ENCODE data around the gene RELN. TPM values are rescaled to one million over a fixed set of nuclear protein-coding genes. Genes with fewer than 3 reads are reported as not detected.

RELN gene
- total and polyA plus RNA-seq, 9 of the 15 experiments (the other 6 are each of a cell fraction or from before 2014, with no cell fraction given) = 12.9 to 43.2 (median 18.1) TPM

DNA sequence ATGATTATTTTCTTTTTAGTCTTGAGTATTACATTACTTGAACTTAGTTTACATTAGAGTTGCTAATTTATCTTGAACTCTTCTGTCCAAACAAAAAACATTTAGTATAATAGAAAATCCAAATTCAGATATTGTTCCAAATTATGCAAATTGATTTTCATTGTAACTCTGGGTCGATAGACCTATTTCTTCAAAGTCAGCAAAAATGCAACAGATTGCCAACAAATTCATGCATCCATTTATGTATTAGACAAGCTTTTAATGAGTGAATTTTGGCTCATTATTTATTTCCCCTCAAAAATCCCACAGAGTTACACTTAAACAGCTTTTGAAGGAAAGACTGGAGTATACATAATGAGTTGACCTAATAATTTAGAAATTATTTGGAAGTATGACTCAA is 240.8 kb downstream of the RELN start (continued):
- TF ChIP-seq MAFF (IDR thresholded peaks at IDR 0.05; ENCODE audit: low read length) = peak; percentile 71
- TF ChIP-seq RBBP5 (IDR thresholded peaks at IDR 0.05; ENCODE audit: borderline replicate concordance, insufficient read depth, low read length, poor library complexity, severe bottlenecking) = no peak
- TF ChIP-seq, protein P1, sequence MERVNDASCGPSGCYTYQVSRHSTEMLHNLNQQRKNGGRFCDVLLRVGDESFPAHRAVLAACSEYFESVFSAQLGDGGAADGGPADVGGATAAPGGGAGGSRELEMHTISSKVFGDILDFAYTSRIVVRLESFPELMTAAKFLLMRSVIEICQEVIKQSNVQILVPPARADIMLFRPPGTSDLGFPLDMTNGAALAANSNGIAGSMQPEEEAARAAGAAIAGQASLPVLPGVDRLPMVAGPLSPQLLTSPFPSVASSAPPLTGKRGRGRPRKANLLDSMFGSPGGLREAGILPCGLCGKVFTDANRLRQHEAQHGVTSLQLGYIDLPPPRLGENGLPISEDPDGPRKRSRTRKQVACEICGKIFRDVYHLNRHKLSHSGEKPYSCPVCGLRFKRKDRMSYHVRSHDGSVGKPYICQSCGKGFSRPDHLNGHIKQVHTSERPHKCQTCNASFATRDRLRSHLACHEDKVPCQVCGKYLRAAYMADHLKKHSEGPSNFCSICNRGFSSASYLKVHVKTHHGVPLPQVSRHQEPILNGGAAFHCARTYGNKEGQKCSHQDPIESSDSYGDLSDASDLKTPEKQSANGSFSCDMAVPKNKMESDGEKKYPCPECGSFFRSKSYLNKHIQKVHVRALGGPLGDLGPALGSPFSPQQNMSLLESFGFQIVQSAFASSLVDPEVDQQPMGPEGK (CRISPR knock-in tag; IDR thresholded peaks at IDR 0.05; ENCODE audit: borderline replicate concordance) = no peak
- TF ChIP-seq RNF2 (IDR thresholded peaks at IDR 0.05) = no peak
- TF ChIP-seq SMARCA5 (IDR thresholded peaks at IDR 0.05) = no peak
- TF ChIP-seq, protein P2, sequence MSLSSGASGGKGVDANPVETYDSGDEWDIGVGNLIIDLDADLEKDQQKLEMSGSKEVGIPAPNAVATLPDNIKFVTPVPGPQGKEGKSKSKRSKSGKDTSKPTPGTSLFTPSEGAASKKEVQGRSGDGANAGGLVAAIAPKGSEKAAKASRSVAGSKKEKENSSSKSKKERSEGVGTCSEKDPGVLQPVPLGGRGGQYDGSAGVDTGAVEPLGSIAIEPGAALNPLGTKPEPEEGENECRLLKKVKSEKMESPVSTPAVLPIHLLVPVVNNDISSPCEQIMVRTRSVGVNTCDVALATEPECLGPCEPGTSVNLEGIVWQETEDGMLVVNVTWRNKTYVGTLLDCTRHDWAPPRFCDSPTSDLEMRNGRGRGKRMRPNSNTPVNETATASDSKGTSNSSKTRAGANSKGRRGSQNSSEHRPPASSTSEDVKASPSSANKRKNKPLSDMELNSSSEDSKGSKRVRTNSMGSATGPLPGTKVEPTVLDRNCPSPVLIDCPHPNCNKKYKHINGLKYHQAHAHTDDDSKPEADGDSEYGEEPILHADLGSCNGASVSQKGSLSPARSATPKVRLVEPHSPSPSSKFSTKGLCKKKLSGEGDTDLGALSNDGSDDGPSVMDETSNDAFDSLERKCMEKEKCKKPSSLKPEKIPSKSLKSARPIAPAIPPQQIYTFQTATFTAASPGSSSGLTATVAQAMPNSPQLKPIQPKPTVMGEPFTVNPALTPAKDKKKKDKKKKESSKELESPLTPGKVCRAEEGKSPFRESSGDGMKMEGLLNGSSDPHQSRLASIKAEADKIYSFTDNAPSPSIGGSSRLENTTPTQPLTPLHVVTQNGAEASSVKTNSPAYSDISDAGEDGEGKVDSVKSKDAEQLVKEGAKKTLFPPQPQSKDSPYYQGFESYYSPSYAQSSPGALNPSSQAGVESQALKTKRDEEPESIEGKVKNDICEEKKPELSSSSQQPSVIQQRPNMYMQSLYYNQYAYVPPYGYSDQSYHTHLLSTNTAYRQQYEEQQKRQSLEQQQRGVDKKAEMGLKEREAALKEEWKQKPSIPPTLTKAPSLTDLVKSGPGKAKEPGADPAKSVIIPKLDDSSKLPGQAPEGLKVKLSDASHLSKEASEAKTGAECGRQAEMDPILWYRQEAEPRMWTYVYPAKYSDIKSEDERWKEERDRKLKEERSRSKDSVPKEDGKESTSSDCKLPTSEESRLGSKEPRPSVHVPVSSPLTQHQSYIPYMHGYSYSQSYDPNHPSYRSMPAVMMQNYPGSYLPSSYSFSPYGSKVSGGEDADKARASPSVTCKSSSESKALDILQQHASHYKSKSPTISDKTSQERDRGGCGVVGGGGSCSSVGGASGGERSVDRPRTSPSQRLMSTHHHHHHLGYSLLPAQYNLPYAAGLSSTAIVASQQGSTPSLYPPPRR (CRISPR knock-in tag; IDR thresholded peaks at IDR 0.05; ENCODE audit: borderline replicate concordance) = no peak
- TF ChIP-seq, protein P3, sequence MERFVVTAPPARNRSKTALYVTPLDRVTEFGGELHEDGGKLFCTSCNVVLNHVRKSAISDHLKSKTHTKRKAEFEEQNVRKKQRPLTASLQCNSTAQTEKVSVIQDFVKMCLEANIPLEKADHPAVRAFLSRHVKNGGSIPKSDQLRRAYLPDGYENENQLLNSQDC (CRISPR knock-in tag; IDR thresholded peaks at IDR 0.05) = no peak
- TF ChIP-seq MAFK (IDR thresholded peaks at IDR 0.05; ENCODE audit: low read length) = 0 out of 2 replicates have a peak, but pooled peaks have one; percentile 37
- TF ChIP-seq, protein P4, sequence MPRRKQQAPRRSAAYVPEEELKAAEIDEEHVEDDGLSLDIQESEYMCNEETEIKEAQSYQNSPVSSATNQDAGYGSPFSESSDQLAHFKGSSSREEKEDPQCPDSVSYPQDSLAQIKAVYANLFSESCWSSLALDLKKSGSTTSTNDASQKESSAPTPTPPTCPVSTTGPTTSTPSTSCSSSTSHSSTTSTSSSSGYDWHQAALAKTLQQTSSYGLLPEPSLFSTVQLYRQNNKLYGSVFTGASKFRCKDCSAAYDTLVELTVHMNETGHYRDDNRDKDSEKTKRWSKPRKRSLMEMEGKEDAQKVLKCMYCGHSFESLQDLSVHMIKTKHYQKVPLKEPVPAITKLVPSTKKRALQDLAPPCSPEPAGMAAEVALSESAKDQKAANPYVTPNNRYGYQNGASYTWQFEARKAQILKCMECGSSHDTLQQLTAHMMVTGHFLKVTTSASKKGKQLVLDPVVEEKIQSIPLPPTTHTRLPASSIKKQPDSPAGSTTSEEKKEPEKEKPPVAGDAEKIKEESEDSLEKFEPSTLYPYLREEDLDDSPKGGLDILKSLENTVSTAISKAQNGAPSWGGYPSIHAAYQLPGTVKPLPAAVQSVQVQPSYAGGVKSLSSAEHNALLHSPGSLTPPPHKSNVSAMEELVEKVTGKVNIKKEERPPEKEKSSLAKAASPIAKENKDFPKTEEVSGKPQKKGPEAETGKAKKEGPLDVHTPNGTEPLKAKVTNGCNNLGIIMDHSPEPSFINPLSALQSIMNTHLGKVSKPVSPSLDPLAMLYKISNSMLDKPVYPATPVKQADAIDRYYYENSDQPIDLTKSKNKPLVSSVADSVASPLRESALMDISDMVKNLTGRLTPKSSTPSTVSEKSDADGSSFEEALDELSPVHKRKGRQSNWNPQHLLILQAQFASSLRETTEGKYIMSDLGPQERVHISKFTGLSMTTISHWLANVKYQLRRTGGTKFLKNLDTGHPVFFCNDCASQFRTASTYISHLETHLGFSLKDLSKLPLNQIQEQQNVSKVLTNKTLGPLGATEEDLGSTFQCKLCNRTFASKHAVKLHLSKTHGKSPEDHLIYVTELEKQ (CRISPR knock-in tag; IDR thresholded peaks at IDR 0.05) = no peak
- no peak for TF ChIP-seq TCF7 (IDR thresholded peaks at IDR 0.05; ENCODE audit: borderline replicate concordance)
